ENCODE data around the gene NFE2L2. TPM values are rescaled to one million over a fixed set of nuclear protein-coding genes. Genes with fewer than 3 reads are reported as not detected.
A peak's percentile ranks its signal among the peaks of the same experiment; 100 is the strongest.

Gene NFE2L2
- total and polyA plus RNA-seq, 9 of the 15 experiments (the other 6 are each of a cell fraction or from before 2014, with no cell fraction given), result 29.3 to 120 (median 59.3) TPM

- TF ChIP-seq MNT (conservative IDR thresholded peaks at IDR 0.05) (peak in 1 of 2 experiments; percentile 62), ZBTB40 (IDR thresholded peaks at IDR 0.05) (peak; percentile 55; the same call in 1 of the 2 replicates), ZBTB40 (CRISPR knock-in tag; IDR thresholded peaks at IDR 0.05) (no peak), ELF1 (tag; IDR thresholded peaks at IDR 0.05) (peak; percentile 78), NFE2L1 (tag; IDR thresholded peaks at IDR 0.05; ENCODE audit: borderline replicate concordance, low read depth) (no peak), CREB1 (IDR thresholded peaks at IDR 0.05) (no peak), CREB1 (CRISPR knock-in tag; IDR thresholded peaks at IDR 0.05) (no peak), RFX5 (IDR thresholded peaks at IDR 0.05; ENCODE audit: low read depth, low read length) (no peak), HDAC6 (IDR thresholded peaks at IDR 0.05; ENCODE audit: low read depth, low read length) (no peak), ZNF140 (CRISPR knock-in tag; IDR thresholded peaks at IDR 0.05) (no peak), ZNF41 (CRISPR knock-in tag; conservative IDR thresholded peaks at IDR 0.05) (no peak), ETS2 (tag; IDR thresholded peaks at IDR 0.05; ENCODE audit: borderline replicate concordance, poor library complexity, severe bottlenecking) (no peak), TCFL5 (CRISPR knock-in tag; conservative IDR thresholded peaks at IDR 0.05) (no peak), ZNF766 (CRISPR knock-in tag; conservative IDR thresholded peaks at IDR 0.05) (no peak; the same call in 1 of the 2 replicates), XRCC3 (IDR thresholded peaks at IDR 0.05) (no peak), PHF20 (IDR thresholded peaks at IDR 0.05; ENCODE audit: partially characterized antibody) (no peak), MAZ (CRISPR knock-in tag; conservative IDR thresholded peaks at IDR 0.05 in 1 of 2, IDR thresholded peaks at IDR 0.05 in 1 of 2) (peak in 1 of 2 experiments; percentile 23; a peak in 2 of 4 replicates), MCM7 (IDR thresholded peaks at IDR 0.05) (no peak; a peak in 1 of 4 replicates)
These were observed 22.2 kb downstream of the NFE2L2 start (continued) for GRCh38 chr2:177242121-177242987.

Measured in K562 (cell line).